ENCODE measurements around the gene PATL2.
"Not testable (repeated sequence)": the region's sequence is repeated elsewhere in the genome, so short reads cannot be mapped to it uniquely, and the experiment has no call there.

DNA sequence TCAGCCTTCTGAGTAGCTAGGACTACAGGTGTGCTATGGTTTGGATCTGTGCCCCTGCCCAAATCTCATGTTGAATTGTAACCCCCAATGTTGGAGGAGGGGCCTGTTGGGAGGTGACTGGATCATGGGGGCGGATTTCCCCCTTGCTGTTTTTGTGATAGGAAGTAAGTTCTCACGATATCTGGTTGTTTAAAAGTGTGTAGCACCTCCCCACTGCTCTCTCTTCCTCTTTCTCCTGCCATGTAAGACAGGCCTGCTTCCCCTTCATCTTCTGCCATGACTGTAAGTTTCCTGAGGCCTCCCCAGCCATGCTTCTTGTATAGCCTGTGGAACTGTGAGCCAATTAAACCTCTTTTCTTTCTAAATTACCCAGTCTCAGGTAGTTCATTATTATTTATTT is 85.8 kb downstream of the PATL2 start:
- not testable (repeated sequence) for TF ChIP-seq POLR2A (IDR thresholded peaks at IDR 0.05)
- TF ChIP-seq, protein P1, sequence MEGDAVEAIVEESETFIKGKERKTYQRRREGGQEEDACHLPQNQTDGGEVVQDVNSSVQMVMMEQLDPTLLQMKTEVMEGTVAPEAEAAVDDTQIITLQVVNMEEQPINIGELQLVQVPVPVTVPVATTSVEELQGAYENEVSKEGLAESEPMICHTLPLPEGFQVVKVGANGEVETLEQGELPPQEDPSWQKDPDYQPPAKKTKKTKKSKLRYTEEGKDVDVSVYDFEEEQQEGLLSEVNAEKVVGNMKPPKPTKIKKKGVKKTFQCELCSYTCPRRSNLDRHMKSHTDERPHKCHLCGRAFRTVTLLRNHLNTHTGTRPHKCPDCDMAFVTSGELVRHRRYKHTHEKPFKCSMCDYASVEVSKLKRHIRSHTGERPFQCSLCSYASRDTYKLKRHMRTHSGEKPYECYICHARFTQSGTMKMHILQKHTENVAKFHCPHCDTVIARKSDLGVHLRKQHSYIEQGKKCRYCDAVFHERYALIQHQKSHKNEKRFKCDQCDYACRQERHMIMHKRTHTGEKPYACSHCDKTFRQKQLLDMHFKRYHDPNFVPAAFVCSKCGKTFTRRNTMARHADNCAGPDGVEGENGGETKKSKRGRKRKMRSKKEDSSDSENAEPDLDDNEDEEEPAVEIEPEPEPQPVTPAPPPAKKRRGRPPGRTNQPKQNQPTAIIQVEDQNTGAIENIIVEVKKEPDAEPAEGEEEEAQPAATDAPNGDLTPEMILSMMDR (IDR thresholded peaks at IDR 0.05): not testable (repeated sequence)
